Measurements from ENCODE around the gene TACC2.

GRCh38 chr10:122121059-122121458, 132.1 kb downstream of the TACC2 start:
- TF ChIP-seq CTCF (IDR thresholded peaks at IDR 0.05 in 4 of 5, conservative IDR thresholded peaks at IDR 0.05 in 1 of 5) (no peak), POLR2A (IDR thresholded peaks at IDR 0.05) (no peak)

Data from gastrocnemius medialis (tissue), 4 donors.